ENCODE results near the gene PALD1. TPM values are rescaled to one million over a fixed set of nuclear protein-coding genes. Genes with fewer than 3 reads are reported as not detected.

The PALD1 gene
- total and polyA plus RNA-seq, 9 of the 15 experiments (the other 6 are each of a cell fraction or from before 2014, with no cell fraction given) = 0.03 to 0.29 (median 0.09) TPM; not detected in 2

GRCh38 chr10:70549962-70550458, 71.4 kb downstream of the PALD1 start (continued):
- TF ChIP-seq DEAF1 (CRISPR knock-in tag; IDR thresholded peaks at IDR 0.05) (peak; percentile 92), BMI1 (IDR thresholded peaks at IDR 0.05; ENCODE audit: low read length) (no peak), RB1 (IDR thresholded peaks at IDR 0.05; ENCODE audit: low read depth) (peak; percentile 75), CTBP1 (IDR thresholded peaks at IDR 0.05; ENCODE audit: borderline replicate concordance) (0 out of 2 replicates have a peak, but pooled peaks have one; percentile 16), RBM22 (IDR thresholded peaks at IDR 0.05; ENCODE audit: low read depth, low read length, poor library complexity, severe bottlenecking) (no peak), ZNF280A (IDR thresholded peaks at IDR 0.05; ENCODE audit: low read depth, partially characterized antibody) (no peak), NFE2 (IDR thresholded peaks at IDR 0.05; ENCODE audit: low read depth) (peak; percentile 37; the same call in 1 of the 2 replicates), PCBP1 (IDR thresholded peaks at IDR 0.05; ENCODE audit: low read depth, low read length, poor library complexity, severe bottlenecking) (no peak), TEAD2 (tag; IDR thresholded peaks at IDR 0.05) (no peak), ZNF143 (CRISPR knock-in tag; IDR thresholded peaks at IDR 0.05) (no peak), GTF3C2 (IDR thresholded peaks at IDR 0.05; ENCODE audit: borderline replicate concordance, extremely low read depth, insufficient read length) (no peak), STAG1 (CRISPR knock-in tag; IDR thresholded peaks at IDR 0.05; ENCODE audit: borderline replicate concordance) (peak; percentile 100), SRSF9 (IDR thresholded peaks at IDR 0.05; ENCODE audit: borderline replicate concordance, low read depth, low read length) (no peak), HNRNPLL (IDR thresholded peaks at IDR 0.05; ENCODE audit: low read depth, low read length, poor library complexity, severe bottlenecking) (no peak), ZNF277 (CRISPR knock-in tag; IDR thresholded peaks at IDR 0.05; ENCODE audit: borderline replicate concordance) (no peak), GATA2 (CRISPR knock-in tag; IDR thresholded peaks at IDR 0.05) (no peak), ZNF232 (CRISPR knock-in tag; IDR thresholded peaks at IDR 0.05) (no peak), FOXJ2 (tag; IDR thresholded peaks at IDR 0.05) (no peak), ZNF24 (IDR thresholded peaks at IDR 0.05) (no peak), ZFP30 (CRISPR knock-in tag; IDR thresholded peaks at IDR 0.05; ENCODE audit: borderline replicate concordance) (no peak)
